ENCODE measurements around the gene MRPL37.

GRCh38 chr1:54161495-54162168 lies 38.3 kb upstream of the MRPL37 start:
- TF ChIP-seq CTCF (IDR thresholded peaks at IDR 0.05) (no peak), POLR2AphosphoS5 (IDR thresholded peaks at IDR 0.05) (no peak), EP300 (IDR thresholded peaks at IDR 0.05) (no peak)

Measured in suprapubic skin (tissue), 4 donors.